H7 (cell line): ENCODE measurements around the gene RBM26. TPM values are rescaled to one million over a fixed set of nuclear protein-coding genes. Genes with fewer than 3 reads are reported as not detected.

Experiments used
- DNase-seq: peaks from one replicate; pipeline ENCODE4 v3.0.0; 2012
- H3K27me3 ChIP-seq: 2 replicates; pipeline ENCODE4 v1.6.0; 2011; ENCODE audit warnings: mild to moderate bottlenecking, low read length; ENCODE audit not compliant: control insufficient read depth, insufficient read depth
- H3K36me3 ChIP-seq: replicated peaks from 2 replicates; pipeline ENCODE4 v1.5.1; 2011; ENCODE audit warnings: low read length; ENCODE audit not compliant: control insufficient read depth, insufficient read depth
- H3K4me3 ChIP-seq: 2 replicates; pipeline ENCODE4 v1.5.1; 2011; ENCODE audit warnings: low read depth, mild to moderate bottlenecking, control low read depth, low read length, moderate library complexity; ENCODE audit not compliant: insufficient read depth
- total RNA-seq: library from RNA; depleted of rRNA; stranded (reverse); fragments of >200 nt; shearing (Covaris generic); gene quantifications from 2 replicates; pipeline ENCODE4 v1.2.3, GENCODE V29; 2014; rRNA removed

The RBM26 gene
- 37.9 and 50.0 TPM in 2 replicates for total RNA-seq

- peak; percentile 87 for DNase-seq
- Histone ChIP-seq H3K4me3 (peak within 1 kb of the TSS; percentile 87), H3K27me3 (no peaks in the 10 kb centered on the region), H3K36me3 (no peaks in the 10 kb centered on the region)
Measured at GRCh38 chr13:79405831-79406596, at the start of gene RBM26. TSS of gene RBM26 (minus strand) at chr13:79406255. CDS start at chr13:79405774, 481 bp downstream.

DNA sequence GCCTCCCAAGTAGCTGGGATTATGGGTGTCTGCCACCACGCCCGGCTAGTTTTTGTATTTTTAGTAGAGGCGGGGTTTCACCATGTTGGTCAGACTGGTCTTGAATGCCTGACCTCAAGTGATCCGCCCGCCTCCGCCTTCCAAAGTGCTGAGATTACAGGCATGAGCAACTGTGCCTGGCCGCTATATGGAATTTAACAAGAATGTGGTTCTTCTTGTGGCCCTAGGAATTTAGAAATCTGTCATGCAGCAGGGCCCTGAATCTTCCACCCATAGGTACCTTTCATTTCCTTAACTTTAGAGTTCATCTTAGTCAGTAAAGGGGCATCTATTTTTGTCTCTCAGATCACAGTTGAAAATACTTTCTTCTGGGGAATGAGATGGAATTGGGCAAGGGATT lies 49.3 kb upstream of the RBM26 start:
- no peak overlapping the region for H3K4me3 ChIP-seq
- DNase-seq: no peak
- no peaks in the 10 kb centered on the region for H3K36me3 ChIP-seq
- H3K27me3 ChIP-seq: no peaks in the 10 kb centered on the region

DNA sequence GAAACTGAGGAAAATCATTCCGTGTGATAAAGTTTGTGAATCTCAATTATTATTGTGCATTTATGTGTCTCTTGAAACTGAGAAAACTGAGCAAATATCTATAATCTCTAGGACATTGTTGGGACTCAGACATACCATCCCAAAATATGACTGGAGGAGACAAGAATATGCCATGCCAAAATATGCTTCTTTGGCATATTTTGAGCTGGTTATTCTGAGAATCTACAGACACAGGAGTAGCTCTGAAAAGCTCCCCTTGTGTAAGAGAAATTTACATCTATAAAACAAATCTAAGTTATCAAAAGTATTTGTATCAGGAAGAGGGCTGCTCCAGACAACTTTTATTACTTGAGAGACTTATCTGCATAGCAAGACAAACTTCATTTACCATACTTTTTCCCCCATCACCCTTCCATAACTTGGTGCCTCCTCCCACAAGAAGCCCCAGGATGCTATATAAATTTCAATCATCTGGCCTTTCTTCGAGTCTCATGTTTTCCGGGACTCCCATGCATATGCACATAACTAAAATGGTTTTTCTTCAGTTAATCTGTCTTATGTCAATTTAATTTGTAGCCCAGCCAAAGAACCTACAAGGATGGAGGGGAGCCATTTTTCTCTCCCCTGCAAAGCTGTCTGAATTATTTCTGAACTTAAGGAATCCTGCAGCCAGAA lies 46.3 kb upstream of the RBM26 start:
- Histone ChIP-seq H3K36me3 (no peaks in the 10 kb centered on the region), H3K27me3 (no peaks in the 10 kb centered on the region), H3K4me3 (no peak overlapping the region)
- no peak for DNase-seq

- no peaks in the 10 kb centered on the region for H3K36me3 ChIP-seq
- peak; percentile 23 for DNase-seq
- H3K27me3 ChIP-seq: no peaks in the 10 kb centered on the region
- no peak overlapping the region for H3K4me3 ChIP-seq
Measured at GRCh38 chr13:79451500-79451962, 45.5 kb upstream of the RBM26 start.

DNA sequence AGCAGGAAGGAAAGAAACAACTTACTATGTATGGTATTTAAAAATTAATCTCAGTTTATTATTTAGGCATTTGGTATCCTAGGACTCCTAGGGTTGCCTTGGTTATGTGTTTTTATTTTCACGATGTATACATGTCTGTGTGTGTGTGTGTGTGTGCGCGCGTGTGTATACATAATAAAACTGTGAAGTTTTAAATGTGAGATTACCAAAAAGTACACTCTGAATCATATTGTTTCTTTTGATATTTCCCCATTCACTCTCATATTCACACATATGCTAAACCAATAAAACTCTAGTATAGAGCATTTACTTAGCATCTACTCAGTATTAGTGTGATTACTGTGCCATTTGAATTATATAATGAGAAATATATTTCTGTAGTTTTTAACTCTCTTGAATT lies 44.1 kb upstream of the RBM26 start:
- Histone ChIP-seq H3K27me3 (no peaks in the 10 kb centered on the region), H3K36me3 (no peaks in the 10 kb centered on the region), H3K4me3 (no peak overlapping the region)
- DNase-seq: no peak

DNA sequence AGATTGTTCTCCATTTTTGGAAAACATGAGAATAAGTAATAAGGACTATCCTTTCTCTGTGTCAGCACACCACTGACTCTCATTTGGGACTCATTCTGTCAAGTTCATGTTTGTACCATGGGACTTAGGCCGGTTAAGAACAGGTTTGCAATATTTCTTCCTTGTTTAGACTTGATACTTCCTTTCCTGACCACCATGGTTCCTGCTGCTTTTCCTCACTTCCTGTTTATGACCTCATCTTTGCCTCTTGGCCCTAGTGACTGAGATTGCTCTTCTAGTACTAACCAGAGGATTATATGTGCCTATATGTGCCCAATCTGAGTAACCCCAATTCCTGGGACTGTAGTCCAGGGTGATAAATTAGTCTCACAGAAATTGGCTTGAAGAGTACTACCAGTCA lies 42.4 kb upstream of the RBM26 start:
- Histone ChIP-seq H3K36me3 (no peaks in the 10 kb centered on the region), H3K27me3 (no peaks in the 10 kb centered on the region), H3K4me3 (no peak overlapping the region)
- no peak for DNase-seq

- no peak for DNase-seq
- Histone ChIP-seq H3K36me3 (no peaks in the 10 kb centered on the region), H3K4me3 (no peak overlapping the region), H3K27me3 (no peaks in the 10 kb centered on the region)
Measured at GRCh38 chr13:79447741-79448140, 41.7 kb upstream of the RBM26 start.

DNA sequence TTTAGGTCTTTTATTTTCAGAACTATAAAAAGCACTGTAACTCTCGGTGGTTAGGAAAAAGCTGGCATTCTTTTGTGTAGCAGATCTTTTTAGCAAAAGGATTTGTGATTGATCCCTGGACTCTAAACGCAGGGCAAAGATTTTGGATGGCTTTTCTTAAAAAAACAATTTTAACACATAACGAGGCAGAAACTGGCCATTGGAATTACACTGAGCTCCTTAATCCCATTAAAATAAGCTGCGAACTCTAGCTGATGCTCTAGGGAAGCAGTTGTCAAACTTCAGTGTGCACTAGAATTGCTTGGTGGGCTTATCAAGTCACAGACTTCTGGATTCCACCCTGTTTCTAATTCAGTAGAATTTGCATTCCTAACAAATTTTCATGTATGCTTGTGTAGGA lies 41.1 kb upstream of the RBM26 start:
- H3K27me3 ChIP-seq: no peaks in the 10 kb centered on the region
- DNase-seq: no peak
- H3K36me3 ChIP-seq: no peaks in the 10 kb centered on the region
- no peak overlapping the region for H3K4me3 ChIP-seq

DNA sequence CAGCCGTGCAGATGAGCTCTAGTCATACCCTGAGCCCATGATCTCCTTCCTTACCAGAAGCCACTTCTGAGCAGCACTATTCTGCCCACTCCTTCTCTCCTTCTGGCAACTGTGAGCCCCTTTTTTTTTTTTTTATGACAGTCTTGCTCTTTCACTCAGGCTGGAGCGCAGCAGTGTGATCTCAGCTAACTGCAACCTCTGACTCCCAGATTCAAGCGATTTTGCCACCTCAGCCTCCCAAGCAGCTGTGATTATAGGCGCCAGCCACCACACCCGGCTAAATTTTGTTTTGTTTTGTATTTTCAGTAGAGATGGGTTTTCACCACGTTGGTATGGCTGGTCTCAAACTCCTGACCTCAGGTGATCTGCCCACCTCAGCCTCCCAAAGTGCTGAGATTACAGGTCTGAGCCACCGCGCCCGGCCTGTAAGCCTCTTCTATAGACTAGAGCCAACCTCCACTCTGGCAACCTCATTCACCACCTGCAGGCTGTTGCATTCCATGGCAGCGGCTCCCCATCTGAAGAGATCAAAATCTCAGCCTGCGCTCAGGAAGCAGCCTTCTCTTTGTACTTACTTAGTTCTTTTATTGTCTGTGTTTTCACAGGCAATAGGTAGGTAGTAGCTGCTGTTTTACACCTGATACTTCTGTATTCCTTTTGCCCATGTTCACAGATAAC lies 40.1 kb upstream of the RBM26 start:
- peak; percentile 17 for DNase-seq
- Histone ChIP-seq H3K27me3 (no peaks in the 10 kb centered on the region), H3K36me3 (no peaks in the 10 kb centered on the region), H3K4me3 (no peak overlapping the region)

GRCh38 chr13:79442706-79443105 lies 36.7 kb upstream of the RBM26 start:
- no peak for DNase-seq
- no peak overlapping the region for H3K4me3 ChIP-seq
- no peaks in the 10 kb centered on the region for H3K36me3 ChIP-seq
- no peaks in the 10 kb centered on the region for H3K27me3 ChIP-seq

DNA sequence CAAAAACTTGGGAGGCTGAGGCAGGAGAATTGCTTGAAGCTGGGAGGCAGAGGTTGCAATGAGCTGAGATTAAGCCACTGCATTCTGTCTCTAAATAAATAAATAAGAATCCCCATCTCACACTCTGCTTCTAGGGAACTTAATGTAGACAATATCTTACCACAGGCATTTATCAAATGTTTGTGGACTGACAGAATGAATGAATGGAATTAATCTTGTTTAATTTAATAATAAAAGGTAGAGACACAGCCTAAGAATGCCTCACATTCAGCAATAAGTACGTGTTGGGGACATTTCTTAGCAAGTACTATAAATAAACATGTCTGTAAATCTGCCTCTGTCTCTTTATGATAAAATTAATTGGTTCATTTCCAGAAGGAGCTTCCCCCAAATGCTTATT lies 36.2 kb upstream of the RBM26 start:
- Histone ChIP-seq H3K4me3 (no peak overlapping the region), H3K36me3 (no peaks in the 10 kb centered on the region), H3K27me3 (no peaks in the 10 kb centered on the region)
- DNase-seq: no peak

- Histone ChIP-seq H3K4me3 (no peak overlapping the region), H3K36me3 (no peaks in the 10 kb centered on the region), H3K27me3 (no peaks in the 10 kb centered on the region)
- DNase-seq: no peak
Measured at GRCh38 chr13:79440958-79441528, 35.0 kb upstream of the RBM26 start.

GRCh38 chr13:79439275-79439674 lies 33.2 kb upstream of the RBM26 start:
- no peaks in the 10 kb centered on the region for H3K36me3 ChIP-seq
- no peaks in the 10 kb centered on the region for H3K27me3 ChIP-seq
- H3K4me3 ChIP-seq: no peak overlapping the region
- DNase-seq: no peak

DNA sequence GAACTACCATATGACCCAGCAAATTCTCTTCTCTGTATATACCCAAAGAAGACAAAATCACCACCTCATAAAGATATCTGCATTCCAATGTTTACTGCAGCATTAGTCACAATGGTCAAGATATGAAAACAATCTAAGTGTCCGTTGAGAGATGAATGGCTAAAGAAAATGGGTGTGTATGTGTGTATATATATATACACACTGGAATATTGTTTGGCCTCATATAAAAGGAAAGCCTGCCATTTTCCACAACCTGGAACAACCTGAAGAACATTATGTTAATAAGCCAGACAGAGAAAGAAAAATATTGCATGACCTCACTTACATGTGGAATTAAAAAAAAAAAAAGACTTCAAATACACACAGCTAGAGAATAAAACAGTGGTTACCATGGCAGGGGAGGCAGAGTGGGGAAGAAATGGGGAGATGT lies 29.5 kb upstream of the RBM26 start:
- Histone ChIP-seq H3K27me3 (no peaks in the 10 kb centered on the region), H3K36me3 (no peaks in the 10 kb centered on the region), H3K4me3 (no peak overlapping the region)
- DNase-seq: no peak
